GM12872 (cell line): ENCODE measurements around the gene WNT7A.

Source experiments
- TF ChIP-seq, protein P1 (sequence below): IDR thresholded peaks from 3 replicates; pipeline ENCODE4 v1.5.1; 2011; ENCODE audit warnings: low read depth, mild to moderate bottlenecking, low read length, moderate library complexity; ENCODE audit not compliant: insufficient read depth

WNT7A gene

DNA sequence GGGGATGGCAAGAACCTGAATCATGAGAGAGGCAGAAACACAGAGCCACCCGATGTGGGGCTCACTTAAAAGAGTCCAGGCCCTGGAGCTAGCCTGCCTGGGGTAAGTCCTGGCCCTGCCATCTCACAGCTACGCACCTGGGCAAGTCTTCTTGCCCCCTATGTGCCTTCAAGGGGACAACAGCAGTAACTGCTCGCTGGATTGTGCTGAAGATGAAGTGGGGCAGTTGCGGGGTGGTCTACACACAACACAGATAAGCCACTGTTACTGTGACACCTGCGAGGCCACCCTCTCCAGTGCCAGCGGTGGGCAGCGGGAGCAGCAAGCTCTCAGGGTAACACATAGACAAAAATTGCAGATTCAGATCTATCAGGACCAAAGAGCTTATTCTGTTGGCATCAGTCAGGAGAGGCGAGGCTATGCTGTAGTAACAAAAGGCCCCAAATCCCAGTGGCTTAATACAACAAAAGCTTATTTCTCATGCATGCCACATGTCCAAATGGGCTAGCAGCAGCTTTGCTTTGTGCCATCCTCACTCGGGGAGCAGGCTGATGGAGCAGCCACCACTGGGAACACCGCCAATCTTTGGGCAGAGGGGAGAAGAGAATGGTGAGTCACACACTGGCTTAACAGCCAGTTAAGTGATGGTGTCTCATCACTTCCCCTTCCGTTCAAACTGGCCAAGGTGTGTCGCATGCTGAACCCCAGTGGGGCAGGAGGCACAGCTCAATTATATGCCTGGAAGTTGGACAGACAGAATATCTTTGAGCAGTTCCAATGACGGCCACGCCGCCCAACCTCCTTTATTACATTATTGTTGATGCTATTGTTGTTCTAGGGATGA is 78.3 kb downstream of the WNT7A start:
- TF ChIP-seq, protein P1, sequence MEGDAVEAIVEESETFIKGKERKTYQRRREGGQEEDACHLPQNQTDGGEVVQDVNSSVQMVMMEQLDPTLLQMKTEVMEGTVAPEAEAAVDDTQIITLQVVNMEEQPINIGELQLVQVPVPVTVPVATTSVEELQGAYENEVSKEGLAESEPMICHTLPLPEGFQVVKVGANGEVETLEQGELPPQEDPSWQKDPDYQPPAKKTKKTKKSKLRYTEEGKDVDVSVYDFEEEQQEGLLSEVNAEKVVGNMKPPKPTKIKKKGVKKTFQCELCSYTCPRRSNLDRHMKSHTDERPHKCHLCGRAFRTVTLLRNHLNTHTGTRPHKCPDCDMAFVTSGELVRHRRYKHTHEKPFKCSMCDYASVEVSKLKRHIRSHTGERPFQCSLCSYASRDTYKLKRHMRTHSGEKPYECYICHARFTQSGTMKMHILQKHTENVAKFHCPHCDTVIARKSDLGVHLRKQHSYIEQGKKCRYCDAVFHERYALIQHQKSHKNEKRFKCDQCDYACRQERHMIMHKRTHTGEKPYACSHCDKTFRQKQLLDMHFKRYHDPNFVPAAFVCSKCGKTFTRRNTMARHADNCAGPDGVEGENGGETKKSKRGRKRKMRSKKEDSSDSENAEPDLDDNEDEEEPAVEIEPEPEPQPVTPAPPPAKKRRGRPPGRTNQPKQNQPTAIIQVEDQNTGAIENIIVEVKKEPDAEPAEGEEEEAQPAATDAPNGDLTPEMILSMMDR: no peak

DNA sequence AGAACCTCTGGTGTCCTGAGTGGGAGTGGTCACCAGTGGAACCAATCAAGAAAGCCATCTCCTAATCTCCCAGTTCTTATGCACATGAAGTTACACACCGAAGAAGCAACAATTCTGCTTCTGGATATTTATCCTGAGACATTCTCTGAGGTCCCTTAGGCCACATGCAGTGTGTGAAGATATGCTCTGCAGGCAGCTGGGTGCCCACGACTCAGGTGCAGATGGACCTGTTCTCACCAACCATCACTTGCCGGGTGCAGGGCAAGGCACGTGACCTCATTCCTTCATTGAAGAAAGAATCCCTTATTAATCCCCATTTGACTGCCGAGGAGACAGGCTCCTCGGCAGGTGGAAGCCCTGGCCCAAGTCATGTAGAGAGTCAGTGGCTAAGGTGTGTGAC is 79.8 kb downstream of the WNT7A start:
- TF ChIP-seq, protein P1: no peak

DNA sequence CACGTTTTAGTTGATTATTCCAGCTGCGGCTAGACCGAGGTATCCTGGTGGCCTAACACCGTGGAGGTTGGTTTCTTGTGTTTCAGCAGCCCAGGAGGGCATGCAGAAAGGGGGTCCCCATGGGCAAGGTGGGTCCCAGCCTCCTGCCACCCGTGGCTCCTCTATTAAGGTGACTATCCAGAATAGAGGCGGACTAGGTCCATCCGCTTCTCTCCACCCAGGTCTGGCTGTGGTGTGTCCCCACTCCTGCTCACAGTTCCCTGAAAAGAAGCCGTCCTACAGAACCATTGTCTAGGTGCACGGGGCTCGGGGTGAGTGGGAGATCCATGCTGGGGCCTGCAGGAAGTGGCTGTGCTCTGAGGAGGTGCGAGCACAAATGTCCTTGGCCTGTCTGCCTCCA is 81.5 kb downstream of the WNT7A start:
- TF ChIP-seq, protein P1: no peak

DNA sequence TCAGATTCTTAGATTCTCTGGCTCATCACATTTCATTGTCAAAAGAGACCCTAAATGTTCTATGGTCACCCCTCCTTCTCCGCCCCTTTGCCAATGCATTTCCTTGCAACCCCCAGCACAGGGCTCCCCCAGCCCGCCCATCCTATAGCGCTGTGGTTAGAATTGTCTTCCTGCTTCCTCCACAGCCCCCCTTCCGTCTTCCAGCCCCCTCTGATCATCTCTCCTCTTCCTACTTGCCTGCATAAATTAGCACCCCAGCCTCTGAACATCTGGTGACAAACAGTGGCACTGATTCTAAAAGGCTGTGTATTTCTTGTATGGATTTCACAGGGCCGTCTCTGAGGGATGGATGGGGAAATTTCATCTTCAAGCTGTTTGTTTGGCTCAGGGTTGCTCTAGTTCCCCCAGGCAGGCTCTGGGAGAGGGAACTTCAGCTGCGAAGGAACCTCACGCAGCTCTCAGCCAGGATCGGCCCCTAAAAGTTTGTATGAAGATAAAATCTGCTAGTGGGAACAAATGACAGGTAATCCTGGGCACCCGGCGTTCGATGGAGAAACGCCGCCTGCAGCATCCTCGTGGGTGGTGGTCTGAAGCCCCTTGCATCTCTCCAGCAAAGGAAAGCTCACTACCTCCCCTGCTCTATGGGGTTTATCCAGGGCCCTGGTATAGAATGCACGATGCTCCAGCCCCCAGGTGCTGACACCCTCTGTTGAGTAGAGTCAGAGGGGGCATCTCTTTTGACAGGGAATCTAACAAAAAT is 83.0 kb downstream of the WNT7A start:
- TF ChIP-seq, protein P1: no peak

DNA sequence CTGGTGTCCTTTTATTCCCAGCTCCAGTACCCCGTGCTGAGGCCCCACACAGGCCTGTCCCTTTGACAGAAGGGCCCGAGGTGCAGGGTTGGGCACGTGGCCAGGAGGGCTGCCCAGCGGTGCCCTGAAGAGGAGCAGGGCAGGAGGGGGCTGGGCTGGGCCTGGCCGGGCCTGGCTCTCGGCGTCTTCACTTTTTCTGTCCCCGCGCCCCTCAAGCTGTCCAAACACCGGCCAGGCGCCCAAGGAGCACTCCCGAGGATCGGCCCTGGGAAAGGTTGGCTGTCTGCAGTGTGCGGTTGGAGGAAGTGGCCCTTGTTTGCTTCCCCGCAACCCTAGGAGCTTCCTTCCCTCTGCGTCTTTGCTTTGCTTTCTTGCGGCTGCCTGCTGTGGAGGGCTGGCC is 84.1 kb downstream of the WNT7A start:
- TF ChIP-seq, protein P1: no peak

DNA sequence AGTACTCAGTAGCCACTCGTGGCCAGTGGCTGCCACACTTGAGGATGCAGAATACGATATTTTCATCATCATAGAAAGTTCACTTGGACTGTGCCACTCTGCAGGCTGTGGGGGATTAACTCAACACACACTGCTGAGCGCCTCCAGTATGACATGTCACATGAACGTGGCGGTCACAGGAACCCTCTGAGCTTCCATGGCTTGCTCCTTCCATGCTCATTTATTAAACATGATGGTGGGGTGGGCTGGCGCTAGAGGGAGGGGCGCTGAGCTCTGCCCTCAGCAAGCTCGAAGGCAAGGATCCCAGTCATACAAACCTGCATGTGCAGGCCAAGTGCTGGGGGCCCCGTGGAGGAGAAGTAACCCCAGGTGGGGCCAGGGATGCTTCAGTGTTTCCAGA is 85.5 kb downstream of the WNT7A start:
- TF ChIP-seq, protein P1: no peak

DNA sequence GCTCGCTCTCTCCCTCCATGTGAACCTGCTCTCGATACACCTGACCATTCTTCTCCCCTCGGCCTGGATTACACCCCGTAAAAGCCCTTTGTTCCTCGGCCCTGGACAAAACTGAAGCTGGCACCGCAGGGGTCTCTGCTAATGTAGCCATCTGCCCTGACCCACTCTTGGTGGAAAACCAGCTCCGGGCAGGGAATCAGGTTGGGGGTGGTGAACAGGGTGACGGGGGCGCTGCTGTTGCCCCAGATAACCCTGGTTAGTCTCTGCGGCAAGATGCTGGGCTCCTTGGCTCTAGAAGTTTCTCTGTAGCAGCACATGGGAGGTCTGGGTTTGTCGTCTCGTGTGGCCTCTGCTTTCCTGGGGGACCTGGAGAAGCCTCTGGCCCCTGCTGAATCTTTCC is 86.4 kb downstream of the WNT7A start:
- TF ChIP-seq, protein P1: no peak
